ENCODE measurements around the gene EPN3. TPM values are rescaled to one million over a fixed set of nuclear protein-coding genes. Genes with fewer than 3 reads are reported as not detected.

EPN3 gene
- total and polyA plus RNA-seq, 5 donors, result 5.4 to 31.5 (median 23.3) TPM

GRCh38 chr17:50579399-50579798, 46.9 kb downstream of the EPN3 start:
- intact Hi-C loops (cut with DNase I), result no loop called here
- WGBS, result 86% methylated on average over 7 of the region's 7 CpGs

GRCh38 chr17:50580646-50581045, 48.1 kb downstream of the EPN3 start:
- 87% methylated on average over 9 of the region's 9 CpGs for WGBS
- Histone ChIP-seq H3K27ac (ENCODE audit: low read length) (no peak overlapping the region), H3K4me1 (ENCODE audit: control insufficient read depth, insufficient read depth, low read length) (peaks cover 2% of the 10 kb centered on the region), H3K9me3 (ENCODE audit: control insufficient read depth, low read length) (no peaks in the 10 kb centered on the region), H3K27me3 (ENCODE audit: control insufficient read depth, insufficient read depth) (no peaks in the 10 kb centered on the region), H3K4me3 (ENCODE audit: low read length) (no peak overlapping the region)
- intact Hi-C loops (cut with DNase I), result no loop called here
- DNase-seq (peak in 1 of 3 donors; percentile 34), ATAC-seq (no peak)

More at GRCh38 chr17:50579399-50579798, 46.9 kb downstream of the EPN3 start:
- ATAC-seq (no peak), DNase-seq (peak in 1 of 3 donors; percentile 20)
- Histone ChIP-seq H3K27me3 (ENCODE audit: control insufficient read depth, insufficient read depth) (no peaks in the 10 kb centered on the region), H3K4me3 (ENCODE audit: low read length) (no peak overlapping the region), H3K9me3 (ENCODE audit: control insufficient read depth, low read length) (no peaks in the 10 kb centered on the region), H3K4me1 (ENCODE audit: control insufficient read depth, insufficient read depth, low read length) (peaks cover 2% of the 10 kb centered on the region), H3K27ac (ENCODE audit: low read length) (no peak overlapping the region)

- intact Hi-C loops (cut with DNase I), result no loop called here
- H3K27ac ChIP-seq (ENCODE audit: low read length), result no peak overlapping the region
- no peak for ATAC-seq
- H3K4me1 ChIP-seq (ENCODE audit: control insufficient read depth, insufficient read depth, low read length), result peaks cover 2% of the 10 kb centered on the region
- H3K27me3 ChIP-seq (ENCODE audit: control insufficient read depth, insufficient read depth), result no peaks in the 10 kb centered on the region
- WGBS, result 91% methylated on average over 12 of the region's 12 CpGs
- no peaks in the 10 kb centered on the region for H3K9me3 ChIP-seq (ENCODE audit: control insufficient read depth, low read length)
- H3K4me3 ChIP-seq (ENCODE audit: low read length), result no peak overlapping the region
- peak in 1 of 3 donors; percentile 55 for DNase-seq
Measured at GRCh38 chr17:50581316-50581715, 48.8 kb downstream of the EPN3 start.

- H3K27me3 ChIP-seq (ENCODE audit: control insufficient read depth, insufficient read depth), result no peaks in the 10 kb centered on the region
- H3K4me3 ChIP-seq (ENCODE audit: low read length), result no peak overlapping the region
- intact Hi-C loops (cut with DNase I), result no loop called here
- DNase-seq (peak in 2 of 3 donors; percentile 75), ATAC-seq (peak; percentile 64)
- 69% methylated on average over 2 of the region's 2 CpGs for WGBS
- H3K9me3 ChIP-seq (ENCODE audit: control insufficient read depth, low read length), result no peaks in the 10 kb centered on the region
- H3K4me1 ChIP-seq (ENCODE audit: control insufficient read depth, insufficient read depth, low read length), result peaks cover 2% of the 10 kb centered on the region
- H3K27ac ChIP-seq (ENCODE audit: low read length), result peak overlapping the region; percentile 89
Measured at GRCh38 chr17:50582741-50583140, 50.2 kb downstream of the EPN3 start.

GRCh38 chr17:50583641-50584040, 51.1 kb downstream of the EPN3 start:
- ATAC-seq, result peak; percentile 72 to 77
- H3K27ac ChIP-seq (ENCODE audit: low read length), result peak overlapping the region; percentile 91
- no peaks in the 10 kb centered on the region for H3K27me3 ChIP-seq (ENCODE audit: control insufficient read depth, insufficient read depth)
- intact Hi-C loops (cut with DNase I), result no loop called here
- no peaks in the 10 kb centered on the region for H3K9me3 ChIP-seq (ENCODE audit: control insufficient read depth, low read length)
- DNase-seq, result peak; percentile 51 to 86 (median 79)
- peaks cover 4% of the 10 kb centered on the region for H3K4me1 ChIP-seq (ENCODE audit: control insufficient read depth, insufficient read depth, low read length)
- 38% methylated on average over 7 of the region's 7 CpGs for WGBS
- H3K4me3 ChIP-seq (ENCODE audit: low read length), result peak overlapping the region; percentile 7

GRCh38 chr17:50584116-50584515, 51.6 kb downstream of the EPN3 start:
- DNase-seq (no peak), ATAC-seq (peak; percentile 3 to 5)
- Histone ChIP-seq H3K27ac (ENCODE audit: low read length) (peak overlapping the region; percentile 91), H3K4me3 (ENCODE audit: low read length) (peak overlapping the region; percentile 7), H3K9me3 (ENCODE audit: control insufficient read depth, low read length) (no peaks in the 10 kb centered on the region), H3K4me1 (ENCODE audit: control insufficient read depth, insufficient read depth, low read length) (peaks cover 9% of the 10 kb centered on the region), H3K27me3 (ENCODE audit: control insufficient read depth, insufficient read depth) (no peaks in the 10 kb centered on the region)
- intact Hi-C loops (cut with DNase I), result no loop called here
- 51% methylated on average over 4 of the region's 4 CpGs for WGBS

GRCh38 chr17:50584749-50585148, 52.2 kb downstream of the EPN3 start:
- DNase-seq (peak in 1 of 3 donors; percentile 38), ATAC-seq (no peak)
- Histone ChIP-seq H3K27me3 (ENCODE audit: control insufficient read depth, insufficient read depth) (no peaks in the 10 kb centered on the region), H3K4me1 (ENCODE audit: control insufficient read depth, insufficient read depth, low read length) (peaks cover 15% of the 10 kb centered on the region), H3K9me3 (ENCODE audit: control insufficient read depth, low read length) (no peaks in the 10 kb centered on the region), H3K4me3 (ENCODE audit: low read length) (no peak overlapping the region), H3K27ac (ENCODE audit: low read length) (peak overlapping the region; percentile 87)
- intact Hi-C loops (cut with DNase I), result no loop called here
- WGBS, result 74% methylated on average over 6 of the region's 6 CpGs

GRCh38 chr17:50585346-50585745, 52.8 kb downstream of the EPN3 start:
- no peaks in the 10 kb centered on the region for H3K27me3 ChIP-seq (ENCODE audit: control insufficient read depth, insufficient read depth)
- peak in 1 of 3 donors; percentile 52 for DNase-seq
- intact Hi-C loops (cut with DNase I), result no loop called here
- peak overlapping the region; percentile 87 for H3K27ac ChIP-seq (ENCODE audit: low read length)
- H3K4me3 ChIP-seq (ENCODE audit: low read length), result no peak overlapping the region
- 71% methylated on average over 4 of the region's 4 CpGs for WGBS
- peak in 1 of 2 donors; percentile 13 for ATAC-seq
- H3K9me3 ChIP-seq (ENCODE audit: control insufficient read depth, low read length), result no peaks in the 10 kb centered on the region
- peaks cover 20% of the 10 kb centered on the region for H3K4me1 ChIP-seq (ENCODE audit: control insufficient read depth, insufficient read depth, low read length)

- no peak overlapping the region for H3K4me3 ChIP-seq (ENCODE audit: low read length)
- H3K27me3 ChIP-seq (ENCODE audit: control insufficient read depth, insufficient read depth), result no peaks in the 10 kb centered on the region
- ATAC-seq, result no peak
- H3K27ac ChIP-seq (ENCODE audit: low read length), result peak overlapping the region; percentile 87
- peaks cover 20% of the 10 kb centered on the region for H3K4me1 ChIP-seq (ENCODE audit: control insufficient read depth, insufficient read depth, low read length)
- intact Hi-C loops (cut with DNase I), result no loop called here
- peak in 1 of 3 donors; percentile 49 for DNase-seq
- WGBS, result 66% methylated on average over 8 of the region's 8 CpGs
- no peaks in the 10 kb centered on the region for H3K9me3 ChIP-seq (ENCODE audit: control insufficient read depth, low read length)
Measured at GRCh38 chr17:50585891-50586290, 53.4 kb downstream of the EPN3 start.

- H3K27ac ChIP-seq (ENCODE audit: low read length), result peak overlapping the region; percentile 41
- peak in 1 of 3 donors; percentile 16 for DNase-seq
- no peak for ATAC-seq
- H3K4me3 ChIP-seq (ENCODE audit: low read length), result no peak overlapping the region
- H3K9me3 ChIP-seq (ENCODE audit: control insufficient read depth, low read length), result no peaks in the 10 kb centered on the region
- H3K27me3 ChIP-seq (ENCODE audit: control insufficient read depth, insufficient read depth), result no peaks in the 10 kb centered on the region
- WGBS, result 71% methylated on average over 9 of the region's 9 CpGs
- intact Hi-C loops (cut with DNase I), result no loop called here
- H3K4me1 ChIP-seq (ENCODE audit: control insufficient read depth, insufficient read depth, low read length), result peaks cover 20% of the 10 kb centered on the region
Measured at GRCh38 chr17:50586421-50587247, 54.1 kb downstream of the EPN3 start.

- ATAC-seq (no peak), DNase-seq (peak in 1 of 3 donors; percentile 30)
- H3K27me3 ChIP-seq (ENCODE audit: control insufficient read depth, insufficient read depth), result no peaks in the 10 kb centered on the region
- H3K9me3 ChIP-seq (ENCODE audit: control insufficient read depth, low read length), result no peaks in the 10 kb centered on the region
- intact Hi-C loops (cut with DNase I), result no loop called here
- no peak overlapping the region for H3K4me3 ChIP-seq (ENCODE audit: low read length)
- H3K4me1 ChIP-seq (ENCODE audit: control insufficient read depth, insufficient read depth, low read length), result peaks cover 18% of the 10 kb centered on the region
- WGBS, result 68% methylated on average over 9 of the region's 9 CpGs
- H3K27ac ChIP-seq (ENCODE audit: low read length), result peak overlapping the region; percentile 6
Measured at GRCh38 chr17:50587571-50587970, 55.0 kb downstream of the EPN3 start.

All from right cardiac atrium (tissue), 5 donors.